Measurements from ENCODE around the gene SCFD2.

- TF ChIP-seq, protein P1, sequence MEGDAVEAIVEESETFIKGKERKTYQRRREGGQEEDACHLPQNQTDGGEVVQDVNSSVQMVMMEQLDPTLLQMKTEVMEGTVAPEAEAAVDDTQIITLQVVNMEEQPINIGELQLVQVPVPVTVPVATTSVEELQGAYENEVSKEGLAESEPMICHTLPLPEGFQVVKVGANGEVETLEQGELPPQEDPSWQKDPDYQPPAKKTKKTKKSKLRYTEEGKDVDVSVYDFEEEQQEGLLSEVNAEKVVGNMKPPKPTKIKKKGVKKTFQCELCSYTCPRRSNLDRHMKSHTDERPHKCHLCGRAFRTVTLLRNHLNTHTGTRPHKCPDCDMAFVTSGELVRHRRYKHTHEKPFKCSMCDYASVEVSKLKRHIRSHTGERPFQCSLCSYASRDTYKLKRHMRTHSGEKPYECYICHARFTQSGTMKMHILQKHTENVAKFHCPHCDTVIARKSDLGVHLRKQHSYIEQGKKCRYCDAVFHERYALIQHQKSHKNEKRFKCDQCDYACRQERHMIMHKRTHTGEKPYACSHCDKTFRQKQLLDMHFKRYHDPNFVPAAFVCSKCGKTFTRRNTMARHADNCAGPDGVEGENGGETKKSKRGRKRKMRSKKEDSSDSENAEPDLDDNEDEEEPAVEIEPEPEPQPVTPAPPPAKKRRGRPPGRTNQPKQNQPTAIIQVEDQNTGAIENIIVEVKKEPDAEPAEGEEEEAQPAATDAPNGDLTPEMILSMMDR (conservative IDR thresholded peaks at IDR 0.05; ENCODE audit: low read depth, low read length), result no peak
- TF ChIP-seq EZH2 (IDR thresholded peaks at IDR 0.05; ENCODE audit: borderline replicate concordance, low read depth, low read length, poor library complexity, severe bottlenecking), result no peak
Observed at GRCh38 chr4:52994567-52994966, 371.3 kb downstream of the SCFD2 start.

All from A673 (cell line).